Tibial nerve (tissue), 4 donors: Measurements from ENCODE around the gene CD300LD.

Experiments
- CTCF ChIP-seq, 5 experiments: fragments of 200-600 bp in 3 of 5; fragments of 450-650 bp in 2 of 5; sonication (generic) in 3 of 5; IDR thresholded peaks; one replicate each; pipeline ENCODE4 v1.5.1; 2016 to 2019; ENCODE audit warnings: antibody characterized with exemption in 5 of 5, mild to moderate bottlenecking in 3 of 5, moderate library complexity in 2 of 5
- EP300 ChIP-seq, 2 donors: sonication (generic); formaldehyde crosslinking; IDR thresholded peaks; one replicate each; pipeline ENCODE4 v1.6.1; 2017; ENCODE audit warnings: antibody characterized with exemption in 2 of 2, mild to moderate bottlenecking in 1 of 2

- TF ChIP-seq CTCF (IDR thresholded peaks at IDR 0.05) (no peak), EP300 (IDR thresholded peaks at IDR 0.05) (no peak)
Measured at GRCh38 chr17:74574489-74575142, 17.5 kb downstream of the CD300LD start.
